ENCODE data around the gene WDR75. TPM values are rescaled to one million over a fixed set of nuclear protein-coding genes. Genes with fewer than 3 reads are reported as not detected.

Gene WDR75
- total and polyA plus RNA-seq, 2 of the 13 experiments (the other 11 are each of a cell fraction or from before 2014, with no cell fraction given), result 63.0 to 74.1 TPM

- intact Hi-C loops (cut with micrococcal nuclease; ENCODE audit: unreplicated experiment) (no loop called here), in situ Hi-C loops (cut with HindIII; ENCODE audit: extremely low pct_ligation_motif_present, low pct_unique_long_range_greater_than_20kb) (loop anchor here (25.0 kb wide), 2 partner anchors 422 to 647 kb away; no protein-coding TSS in a partner anchor)
- H4K20me1 ChIP-seq (ENCODE audit: insufficient read depth, low read length), result no peaks in the 10 kb centered on the region; the same call in 1 of the 2 replicates
- POLR2A ChIA-PET, result no interaction called here
- no peaks in the 10 kb centered on the region for H3K4me1 ChIP-seq (ENCODE audit: insufficient read depth, low read length)
- no peaks in the 10 kb centered on the region for H3K27me3 ChIP-seq (ENCODE audit: control insufficient read depth in 1 of 2, insufficient read depth in 2 of 2, low read length in 2 of 2)
- no peaks in the 10 kb centered on the region for H3K9me3 ChIP-seq (ENCODE audit: low read length)
- H2AFZ ChIP-seq (ENCODE audit: low read length), result no peak overlapping the region
- DNase-seq (ENCODE audit: low spot score), result no peak
- no peak overlapping the region for H3K27ac ChIP-seq (ENCODE audit: extremely low read length, insufficient read depth, low read length)
- CTCF ChIA-PET (ENCODE audit: low intra/inter-chr PET ratio, low total read pairs), result no interaction called here
- TF ChIP-seq PRDM10 (CRISPR knock-in tag; IDR thresholded peaks at IDR 0.05; ENCODE audit: low read depth) (no peak), ATF1 (CRISPR knock-in tag; IDR thresholded peaks at IDR 0.05) (no peak), ZNF513 (CRISPR knock-in tag; conservative IDR thresholded peaks at IDR 0.05) (no peak), SP140L (CRISPR knock-in tag; IDR thresholded peaks at IDR 0.05; ENCODE audit: borderline replicate concordance) (no peak), SMAD3 (CRISPR knock-in tag; IDR thresholded peaks at IDR 0.05) (no peak), NFATC3 (CRISPR knock-in tag; IDR thresholded peaks at IDR 0.05) (no peak), ATM (IDR thresholded peaks at IDR 0.05; ENCODE audit: borderline replicate concordance) (no peak), ZBTB20 (CRISPR knock-in tag; IDR thresholded peaks at IDR 0.05; ENCODE audit: borderline replicate concordance, low read depth) (no peak), SMAD1 (CRISPR knock-in tag; IDR thresholded peaks at IDR 0.05; ENCODE audit: borderline replicate concordance, low read depth) (no peak), FOSL2 (CRISPR knock-in tag; IDR thresholded peaks at IDR 0.05) (no peak), ETV5 (CRISPR knock-in tag; IDR thresholded peaks at IDR 0.05; ENCODE audit: borderline replicate concordance) (no peak), SNRNP70 (IDR thresholded peaks at IDR 0.05; ENCODE audit: low read depth, low read length) (no peak), ZNF878 (CRISPR knock-in tag; IDR thresholded peaks at IDR 0.05) (no peak), ZMYM2 (CRISPR knock-in tag; IDR thresholded peaks at IDR 0.05) (no peak), ZNF549 (CRISPR knock-in tag; IDR thresholded peaks at IDR 0.05) (no peak), YY1 (IDR thresholded peaks at IDR 0.05; ENCODE audit: insufficient read depth, insufficient replicate concordance, low read depth, low read length) (no peak), TERF1 (CRISPR knock-in tag; IDR thresholded peaks at IDR 0.05) (no peak), GLMP (CRISPR knock-in tag; IDR thresholded peaks at IDR 0.05; ENCODE audit: borderline replicate concordance) (no peak)
- H3K79me2 ChIP-seq (ENCODE audit: insufficient read depth, low read length), result no peaks in the 10 kb centered on the region
- no peak for FAIRE-seq
- BruUV-seq (replicated peaks), result no TSS peak
- H3K4me2 ChIP-seq (ENCODE audit: low read depth, low read length), result no peak overlapping the region
- ATAC-seq, result no peak
- no peaks in the 10 kb centered on the region for H3K36me3 ChIP-seq (replicated peaks in 1 of 2; ENCODE audit: control insufficient read depth in 1 of 2, insufficient read depth in 2 of 2, low read length in 2 of 2)
- H3K9ac ChIP-seq (ENCODE audit: insufficient read depth, low read depth, low read length), result no peak overlapping the region
- WGBS (ENCODE audit: low lambda C conversion rate), result 40% methylated on average over 3 of the region's 3 CpGs
- H3K4me3 ChIP-seq (replicated peaks in 1 of 3; ENCODE audit: insufficient read depth in 1 of 3, low read depth in 2 of 3, low read length in 3 of 3), result no peak overlapping the region
Measured at GRCh38 chr2:189409131-189409530, 32.1 kb upstream of the WDR75 start.
